HepG2 (cell line): ENCODE measurements around the gene PUDP. TPM values are rescaled to one million over a fixed set of nuclear protein-coding genes. Genes with fewer than 3 reads are reported as not detected.

Source experiments
- ATAC-seq: fragments of 200-7000 bp; cut with Tn5 transposase; 3 replicates; pipeline ENCODE4 v1.9.1; 2020; ENCODE audit warnings: mild to moderate bottlenecking, moderate library complexity
- BruUV-seq: library from RNA; stranded (reverse); fragments of 400-500 nt; replicated peaks from 2 replicates; lab custom pipeline; 2021; lab: Mats Ljungman, UMichigan
- CTCF ChIA-PET: fragments of 300-600 bp; formaldehyde crosslinking; extraction: SDS; loops from one replicate; lab custom pipeline; 2021; ENCODE audit warnings: low total read pairs, inconsistent platforms, low intra/inter-chr PET ratio; lab: Yijun Ruan, JAX
- POLR2A ChIA-PET: fragments of 350-600 bp; sonication (Branson Sonifier 250); formaldehyde crosslinking; loops from one replicate; lab custom pipeline; 2020; ENCODE audit warnings: antibody characterized with exemption, inconsistent platforms; lab: Yijun Ruan, JAX
- DNase-seq: peaks from one replicate; pipeline ENCODE4 v3.0.0-alpha.2; 2015; ENCODE audit warnings: low spot score
- FAIRE-seq: peaks from 3 replicates; lab custom pipeline; 2011; peaks lifted over from hg19 to GRCh38; lab: Jason Lieb, UNC
- H2AFZ ChIP-seq: one replicate; pipeline ENCODE4 v1.6.1; 2011; ENCODE audit warnings: low read length, inconsistent platforms
- H3K27ac ChIP-seq: fragments of 300-600 bp; 3 replicates; pipeline ENCODE4 v1.8.0; 2011; ENCODE audit warnings: mixed run types, mild to moderate bottlenecking, mixed read lengths, low read length, inconsistent platforms; ENCODE audit not compliant: insufficient read depth; ENCODE audit errors: extremely low read length
- H3K27me3 ChIP-seq, 2 experiments: fragments of 200-600 bp in 1 of 2; 2 replicates in 1 of 2; 3 replicates in 1 of 2; pipeline versions ENCODE4 v1.6.0 to v1.8.0; 2011; ENCODE audit warnings: low read length in 2 of 2, mild to moderate bottlenecking in 2 of 2, moderate library complexity in 2 of 2, inconsistent platforms in 1 of 2; ENCODE audit not compliant: insufficient read depth in 2 of 2, control insufficient read depth in 1 of 2
- H3K36me3 ChIP-seq, 2 experiments: fragments of 200-600 bp in 1 of 2; replicated peaks in 1 of 2; 2 replicates in 1 of 2; 3 replicates in 1 of 2; pipeline versions ENCODE4 v1.5.1 to v1.8.0; 2011; ENCODE audit warnings: low read length in 2 of 2, inconsistent platforms in 1 of 2; ENCODE audit not compliant: insufficient read depth in 2 of 2, control insufficient read depth in 1 of 2
- H3K4me1 ChIP-seq: 2 replicates; pipeline ENCODE4 v1.5.1; 2012; ENCODE audit warnings: low read length, inconsistent platforms; ENCODE audit not compliant: insufficient read depth
- H3K4me2 ChIP-seq: 2 replicates; pipeline ENCODE4 v1.6.0; 2011; ENCODE audit warnings: low read depth, low read length, inconsistent platforms
- H3K4me3 ChIP-seq, 3 experiments: fragments of 200-600 bp in 1 of 3; sonication (generic), shearing (Covaris generic) in 1 of 3; replicated peaks in 1 of 3; 2 replicates each; pipeline ENCODE4 v1.5.1; 2011 to 2016; ENCODE audit warnings: low read length in 3 of 3, inconsistent platforms in 2 of 3, low read depth in 2 of 3, mild to moderate bottlenecking in 2 of 3, control low read depth in 1 of 3, mixed read lengths in 1 of 3; ENCODE audit not compliant: insufficient read depth in 1 of 3
- H3K79me2 ChIP-seq: one replicate; pipeline ENCODE4 v1.6.1; 2011; ENCODE audit warnings: low read length, inconsistent platforms; ENCODE audit not compliant: insufficient read depth
- H3K9ac ChIP-seq: 2 replicates; pipeline ENCODE4 v1.6.0; 2011; ENCODE audit warnings: mild to moderate bottlenecking, low read depth, low read length, inconsistent platforms; ENCODE audit not compliant: insufficient read depth
- H3K9me3 ChIP-seq: 2 replicates; pipeline ENCODE4 v1.5.1; 2012; ENCODE audit warnings: mild to moderate bottlenecking, low read length
- H4K20me1 ChIP-seq: 2 replicates; pipeline ENCODE4 v1.6.0; 2011; ENCODE audit warnings: inconsistent platforms, mild to moderate bottlenecking, low read length, moderate library complexity; ENCODE audit not compliant: insufficient read depth
- EHMT2 ChIP-seq: fragments of 200-600 bp; sonication (generic); IDR thresholded peaks from 2 replicates; pipeline ENCODE4 v1.7.0; 2017; ENCODE audit warnings: antibody characterized with exemption, low read depth, low read length, borderline replicate concordance
- ELF1 ChIP-seq: sonication (generic); formaldehyde crosslinking; IDR thresholded peaks from 2 replicates; pipeline ENCODE4 v1.4.0; 2020; ENCODE audit warnings: missing genetic modification reagents
- ETV5 ChIP-seq: IDR thresholded peaks from 2 replicates; pipeline ENCODE4 v1.6.1; 2018; ENCODE audit warnings: missing biosample characterization, missing genetic modification reagents, inconsistent platforms, borderline replicate concordance
- HNRNPLL ChIP-seq: fragments of 200-400 bp; formaldehyde crosslinking; IDR thresholded peaks from 2 replicates; pipeline ENCODE4 v1.6.1; 2017; ENCODE audit warnings: mild to moderate bottlenecking, low read depth, low read length; ENCODE audit not compliant: poor library complexity, severe bottlenecking
- MBNL3 ChIP-seq: fragments of 250-450 bp; sonication (Bioruptor Pico); conservative IDR thresholded peaks from 2 replicates; pipeline ENCODE4 v1.8.0; 2022; ENCODE audit warnings: mild to moderate bottlenecking, inconsistent platforms
- MED1 ChIP-seq: sonication (generic); formaldehyde crosslinking; IDR thresholded peaks from 2 replicates; pipeline ENCODE4 v1.4.0; 2020; ENCODE audit warnings: missing genetic modification reagents
- NFE2 ChIP-seq: sonication (generic); formaldehyde crosslinking; IDR thresholded peaks from 2 replicates; pipeline ENCODE4 v1.4.0; 2020; ENCODE audit warnings: missing genetic modification reagents
- REL ChIP-seq: sonication (generic); formaldehyde crosslinking; conservative IDR thresholded peaks from 2 replicates; pipeline ENCODE4 v1.8.0; 2022; ENCODE audit warnings: mild to moderate bottlenecking, missing genetic modification reagents, moderate library complexity
- SP4 ChIP-seq: sonication (generic); formaldehyde crosslinking; IDR thresholded peaks from 2 replicates; pipeline ENCODE4 v1.8.1; 2023; ENCODE audit warnings: mild to moderate bottlenecking, missing genetic modification reagents
- ZNF143 ChIP-seq: sonication (generic); formaldehyde crosslinking; IDR thresholded peaks from 2 replicates; pipeline ENCODE4 v1.4.0; 2020; ENCODE audit warnings: missing genetic modification reagents
- ZNF33B ChIP-seq: sonication (generic); formaldehyde crosslinking; IDR thresholded peaks from 2 replicates; pipeline ENCODE4 v1.5.1; 2020; ENCODE audit warnings: mild to moderate bottlenecking, missing genetic modification reagents
- ZNF674 ChIP-seq: sonication (generic); formaldehyde crosslinking; IDR thresholded peaks from 2 replicates; pipeline ENCODE4 v1.5.0; 2020; ENCODE audit warnings: low read depth, mild to moderate bottlenecking, missing genetic modification reagents
- ZNF790 ChIP-seq: sonication (generic); formaldehyde crosslinking; IDR thresholded peaks from 2 replicates; pipeline ENCODE4 v1.8.0; 2022; ENCODE audit warnings: missing genetic modification reagents, mild to moderate bottlenecking, borderline replicate concordance
- ZNF891 ChIP-seq: sonication (generic); formaldehyde crosslinking; IDR thresholded peaks from 2 replicates; pipeline ENCODE4 v1.5.0; 2020; ENCODE audit warnings: mild to moderate bottlenecking, missing genetic modification reagents
- WGBS: methylation state at CpG from one replicate; pipeline ENCODE4 v1.1.6; 2017; ENCODE audit warnings: low lambda C conversion rate; 5-methylcytosine and 5-hydroxymethylcytosine counted together
- in situ Hi-C: cut with HindIII; loops from 2 replicates; pipeline ENCODE4 v1.10.0; 2017; ENCODE audit warnings: low pct_unique_long_range_greater_than_20kb; ENCODE audit not compliant: extremely low pct_ligation_motif_present
- intact Hi-C: fragments of 100-400 bp; cut with micrococcal nuclease; formaldehyde crosslinking; loops from one replicate; pipeline ENCODE4 v1.10.0; 2022; ENCODE audit not compliant: unreplicated experiment
- polyA plus RNA-seq, 8 experiments: library from polyadenylated mRNA; depleted of rRNA in 3 of 8; stranded (reverse) in 7 of 8; unstranded in 1 of 8; fragments of >200 nt; fragmentation: Illumina TruSeq in 4 of 8; extraction: Trizol in 4 of 8; gene quantifications; 2 replicates each; pipeline versions ENCODE4 v1.2.1 to v1.2.3, GENCODE V29; 2011 to 2016; ENCODE audit warnings: low read depth in 4 of 8, missing spikeins in 1 of 8, mixed read lengths in 1 of 8; ENCODE audit not compliant: insufficient read depth in 1 of 8
- total RNA-seq, 5 experiments: library from RNA; depleted of rRNA; stranded (reverse); fragments of >200 nt; fragmentation: Illumina TruSeq; extraction: Trizol; gene quantifications; 2 replicates each; pipeline ENCODE4 v1.2.3, GENCODE V29; 2016; ENCODE audit warnings: low read depth in 1 of 5
- TF ChIP-seq, protein P1 (sequence below): sonication (generic); formaldehyde crosslinking; IDR thresholded peaks from 2 replicates; pipeline ENCODE4 v1.5.1; 2020; ENCODE audit warnings: missing genetic modification reagents, mild to moderate bottlenecking, borderline replicate concordance
- TF ChIP-seq, protein P2 (sequence below): sonication (generic); formaldehyde crosslinking; IDR thresholded peaks from 2 replicates; pipeline ENCODE4 v1.4.0; 2020; ENCODE audit warnings: missing genetic modification reagents

The PUDP gene
- total and polyA plus RNA-seq, 2 of the 13 experiments (the other 11 are each of a cell fraction or from before 2014, with no cell fraction given), result 7.5 to 23.5 TPM

DNA sequence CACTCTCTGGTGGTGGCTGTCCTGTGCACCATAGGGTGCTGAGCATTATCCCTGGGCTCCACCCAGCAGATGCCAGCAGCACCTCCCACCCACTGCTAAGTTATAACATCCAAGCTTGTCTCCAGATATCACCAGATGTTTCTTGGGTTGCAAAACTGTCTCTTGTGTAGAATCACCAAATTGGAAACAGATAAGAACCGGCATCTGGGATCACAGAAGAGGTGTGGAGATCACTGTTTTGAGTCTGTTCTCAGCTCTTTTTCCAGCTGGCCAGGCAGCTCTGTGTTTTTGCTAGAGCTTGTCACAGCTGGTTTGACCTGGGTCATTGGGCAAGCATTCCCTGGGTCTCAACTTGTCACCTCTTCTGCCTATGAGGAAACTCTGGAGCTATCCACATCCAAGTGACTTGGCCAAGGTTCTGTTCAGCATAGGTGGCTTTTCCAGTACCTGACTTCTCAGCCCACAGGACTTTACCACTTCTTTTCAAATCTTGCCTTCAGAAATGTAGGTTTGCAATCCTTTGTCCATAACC lies 15.3 kb upstream of the PUDP start:
- in situ Hi-C loops (no loop called here), intact Hi-C loops (no loop called here)
- no peak overlapping the region for H3K27ac ChIP-seq
- no peaks in the 10 kb centered on the region for H3K36me3 ChIP-seq
- no peak overlapping the region for H3K4me3 ChIP-seq
- no peak overlapping the region for H3K4me2 ChIP-seq
- H2AFZ ChIP-seq, result no peak overlapping the region
- H3K4me1 ChIP-seq, result peaks cover 19% of the 10 kb centered on the region
- no peaks in the 10 kb centered on the region for H3K9me3 ChIP-seq
- DNase-seq, result no peak
- H3K79me2 ChIP-seq, result no peaks in the 10 kb centered on the region
- no peaks in the 10 kb centered on the region for H3K27me3 ChIP-seq
- CTCF ChIA-PET, result no interaction called here
- no TSS peak for BruUV-seq
- POLR2A ChIA-PET, result no interaction called here
- no peak for FAIRE-seq
- no peak for ATAC-seq
- TF ChIP-seq NFE2 (CRISPR knock-in tag) (no peak), ZNF674 (CRISPR knock-in tag) (no peak), ETV5 (CRISPR knock-in tag) (no peak), ZNF891 (CRISPR knock-in tag) (no peak), HNRNPLL (no peak), MBNL3 (CRISPR knock-in tag) (no peak), ELF1 (CRISPR knock-in tag) (no peak), ZNF33B (CRISPR knock-in tag) (no peak), ZNF790 (CRISPR knock-in tag) (no peak), SP4 (CRISPR knock-in tag) (no peak), MED1 (CRISPR knock-in tag) (no peak), EHMT2 (no peak), ZNF143 (CRISPR knock-in tag) (no peak), REL (CRISPR knock-in tag) (no peak)
- TF ChIP-seq, protein P1, sequence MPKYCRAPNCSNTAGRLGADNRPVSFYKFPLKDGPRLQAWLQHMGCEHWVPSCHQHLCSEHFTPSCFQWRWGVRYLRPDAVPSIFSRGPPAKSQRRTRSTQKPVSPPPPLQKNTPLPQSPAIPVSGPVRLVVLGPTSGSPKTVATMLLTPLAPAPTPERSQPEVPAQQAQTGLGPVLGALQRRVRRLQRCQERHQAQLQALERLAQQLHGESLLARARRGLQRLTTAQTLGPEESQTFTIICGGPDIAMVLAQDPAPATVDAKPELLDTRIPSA (CRISPR knock-in tag), result no peak
- TF ChIP-seq, protein P2, sequence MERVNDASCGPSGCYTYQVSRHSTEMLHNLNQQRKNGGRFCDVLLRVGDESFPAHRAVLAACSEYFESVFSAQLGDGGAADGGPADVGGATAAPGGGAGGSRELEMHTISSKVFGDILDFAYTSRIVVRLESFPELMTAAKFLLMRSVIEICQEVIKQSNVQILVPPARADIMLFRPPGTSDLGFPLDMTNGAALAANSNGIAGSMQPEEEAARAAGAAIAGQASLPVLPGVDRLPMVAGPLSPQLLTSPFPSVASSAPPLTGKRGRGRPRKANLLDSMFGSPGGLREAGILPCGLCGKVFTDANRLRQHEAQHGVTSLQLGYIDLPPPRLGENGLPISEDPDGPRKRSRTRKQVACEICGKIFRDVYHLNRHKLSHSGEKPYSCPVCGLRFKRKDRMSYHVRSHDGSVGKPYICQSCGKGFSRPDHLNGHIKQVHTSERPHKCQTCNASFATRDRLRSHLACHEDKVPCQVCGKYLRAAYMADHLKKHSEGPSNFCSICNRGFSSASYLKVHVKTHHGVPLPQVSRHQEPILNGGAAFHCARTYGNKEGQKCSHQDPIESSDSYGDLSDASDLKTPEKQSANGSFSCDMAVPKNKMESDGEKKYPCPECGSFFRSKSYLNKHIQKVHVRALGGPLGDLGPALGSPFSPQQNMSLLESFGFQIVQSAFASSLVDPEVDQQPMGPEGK (CRISPR knock-in tag), result no peak
- H3K9ac ChIP-seq, result no peak overlapping the region
- WGBS, result no CpG with 5 or more reads among the region's 1 CpG
- no peaks in the 10 kb centered on the region for H4K20me1 ChIP-seq
